HG03575 (cell line): ENCODE data around the gene ITGB1BP2.
"Not testable (repeated sequence)": the region's sequence is repeated elsewhere in the genome, so short reads cannot be mapped to it uniquely, and the experiment has no call there.

ENCODE experiments used
- ATAC-seq: cut with Tn5 transposase; IDR thresholded peaks from one replicate; pipeline ENCODE4 v1.9.1; 2021; ENCODE audit not compliant: unreplicated experiment, insufficient number of reproducible peaks, low FRiP score; ENCODE audit errors: extremely low read depth

ITGB1BP2 gene

DNA sequence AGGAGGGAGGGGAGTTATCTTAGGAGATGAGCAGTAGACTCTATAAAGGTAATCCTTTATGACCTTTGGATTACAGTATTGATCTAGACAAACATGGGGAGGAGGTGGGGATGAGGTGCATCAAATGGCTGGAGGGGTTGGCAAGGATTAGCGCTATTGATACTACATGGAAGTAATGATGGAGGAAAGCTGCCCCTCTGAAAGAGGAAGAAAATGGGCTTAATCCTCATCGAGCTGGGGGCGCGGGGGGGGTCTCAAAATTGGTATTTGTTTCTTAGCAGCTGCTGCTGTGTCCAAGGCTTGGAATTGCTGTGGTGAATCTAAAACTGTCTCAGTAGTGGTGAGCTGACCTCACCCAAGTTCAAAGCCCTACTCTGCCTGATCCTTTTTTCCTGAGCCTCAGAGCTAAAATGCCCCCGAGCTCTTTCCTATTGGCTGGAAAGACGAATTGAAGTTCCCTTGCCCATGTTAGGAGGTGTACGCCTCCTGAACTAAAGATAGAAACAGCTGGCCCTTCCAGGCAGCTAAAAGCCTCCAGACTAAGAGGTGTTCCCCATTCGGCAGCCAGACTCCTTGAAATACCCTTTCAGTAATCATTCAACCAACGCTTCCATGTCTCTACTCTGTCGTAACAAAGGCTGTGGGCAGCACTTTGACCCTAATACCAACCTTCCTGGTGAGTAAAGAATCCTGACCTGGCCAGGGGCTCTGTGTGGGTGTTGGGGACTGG lies at the start of gene ITGB1BP2:
TSS of gene ITGB1BP2 (plus strand) at position 556 of the 730 bp plus-strand sequence. CDS start at position 613, 57 bp downstream.
- ATAC-seq, result no peak

DNA sequence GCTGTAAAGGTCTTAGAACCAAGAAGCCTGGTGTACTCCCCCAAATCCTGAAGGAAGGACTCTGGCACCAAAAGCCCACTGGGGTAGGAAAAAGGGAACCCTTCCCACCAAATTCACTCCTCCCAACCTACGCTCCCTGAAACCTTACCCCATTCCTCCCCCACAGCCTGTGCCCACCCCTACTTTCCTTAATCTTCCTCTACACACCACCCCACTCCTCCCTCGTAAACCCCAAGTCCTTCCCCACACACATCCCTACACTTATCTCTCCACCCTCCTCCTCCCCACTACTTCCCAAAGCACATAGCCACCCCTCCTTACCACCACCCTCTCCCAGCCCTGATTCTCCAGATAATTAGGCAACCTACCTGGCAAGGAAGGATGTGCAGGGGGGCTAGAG lies 49.3 kb upstream of the ITGB1BP2 start:
- ATAC-seq, result no peak

DNA sequence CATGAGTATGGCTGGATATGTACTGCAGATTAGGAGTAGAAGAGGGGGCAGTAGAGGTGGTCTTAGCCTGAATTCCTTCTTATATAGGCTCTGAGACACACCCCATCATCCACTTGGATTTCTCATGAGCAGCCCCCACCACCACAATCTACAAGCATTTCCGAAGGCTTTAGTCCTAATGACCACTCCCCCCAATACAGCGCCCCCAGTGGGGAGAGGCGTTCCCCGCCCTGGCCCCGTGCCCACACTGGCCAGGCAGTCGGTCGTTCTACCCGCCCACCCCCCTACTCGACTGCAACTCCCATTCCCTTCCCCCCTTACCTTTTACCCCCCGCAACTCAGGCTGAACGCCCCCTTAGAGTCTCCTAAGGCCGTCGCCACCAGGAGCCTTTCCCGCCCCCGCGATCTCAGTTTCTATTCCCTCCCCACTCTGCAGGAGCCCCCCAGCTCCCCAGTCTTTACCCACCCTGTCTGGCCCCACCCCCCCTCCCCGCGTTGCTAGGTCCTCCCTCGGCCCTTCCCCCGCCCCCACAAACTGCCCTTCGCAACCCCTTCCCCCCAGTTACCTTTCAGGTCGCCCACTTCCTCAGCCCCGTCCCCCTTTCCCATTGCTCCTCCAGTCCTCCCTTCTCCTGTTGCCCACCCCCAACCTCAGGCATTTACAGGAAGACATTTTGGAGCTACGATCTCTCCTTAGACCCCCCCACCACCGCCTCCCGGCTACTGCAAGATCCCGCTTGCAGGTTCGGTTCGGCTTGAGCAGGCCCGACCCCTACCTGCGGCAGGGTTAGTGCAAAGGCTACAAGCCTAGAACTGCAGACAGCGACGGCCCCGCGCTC lies 48.1 kb upstream of the ITGB1BP2 start:
- ATAC-seq, result no peak

DNA sequence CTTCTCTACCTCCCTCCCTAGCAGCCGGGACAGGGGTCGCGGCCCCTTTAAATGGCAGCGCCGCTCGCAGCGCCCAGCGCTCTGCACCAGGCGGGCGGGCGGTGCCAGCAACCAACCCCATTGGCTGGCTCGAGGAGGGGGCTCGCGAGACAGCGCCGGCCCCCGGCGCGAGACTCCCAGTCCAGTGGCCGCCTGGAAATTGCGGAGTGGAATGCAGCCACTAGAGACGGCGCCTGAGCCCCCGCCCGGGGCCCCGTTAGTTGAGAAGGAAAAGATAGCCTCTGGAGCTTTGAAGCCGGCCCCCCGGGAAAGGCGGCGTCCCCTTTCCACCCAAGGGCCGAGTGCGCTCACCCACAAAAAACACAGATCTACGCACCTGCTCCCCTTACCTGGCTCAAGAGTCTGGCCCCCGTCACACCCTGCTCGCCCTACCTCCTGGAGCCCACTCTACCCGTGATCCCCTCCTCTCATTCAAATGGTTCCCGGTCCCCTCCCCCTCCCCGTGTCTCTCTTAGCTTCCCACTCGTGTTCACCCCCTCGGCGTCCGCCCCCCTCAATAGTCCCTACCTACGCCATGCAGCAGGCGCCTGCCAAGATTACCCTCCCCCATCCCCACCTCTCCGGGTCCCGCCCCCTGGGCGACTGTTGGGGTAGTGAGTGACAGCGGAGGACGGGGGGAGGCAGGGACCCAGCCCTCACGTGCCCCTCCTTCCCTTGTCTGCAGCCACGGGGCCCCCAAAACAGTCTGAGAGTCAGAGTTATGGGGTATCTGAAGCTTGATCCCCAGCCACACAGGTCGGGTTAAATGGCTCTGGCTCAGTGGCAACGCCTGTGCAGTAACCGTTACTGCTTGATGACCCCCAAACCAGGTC lies 47.2 kb upstream of the ITGB1BP2 start, which contains the start of gene ZMYM3:
TSS of gene ZMYM3 (minus strand) at position 49 of the 872 bp plus-strand sequence. CDS start 885 bp downstream, outside the sequence.
- no peak for ATAC-seq

DNA sequence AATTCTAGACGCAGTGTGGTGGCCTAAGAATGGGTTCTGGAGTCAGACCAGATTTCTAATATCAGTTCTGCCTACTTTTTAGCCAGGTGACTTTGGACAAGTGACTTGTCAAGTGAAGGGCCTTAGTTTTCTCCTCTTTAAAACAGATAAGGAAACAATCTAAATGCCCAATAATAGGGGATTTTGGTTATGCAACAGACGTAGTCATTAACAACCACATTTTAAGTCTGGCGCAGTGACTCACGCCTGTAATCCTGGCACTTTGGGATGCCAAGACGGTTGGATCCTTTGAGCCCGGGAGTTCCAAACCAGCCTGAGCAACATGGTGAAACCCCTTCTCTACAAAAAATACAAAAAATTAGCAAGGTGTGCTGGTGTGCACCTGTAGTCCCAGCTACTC lies 45.5 kb upstream of the ITGB1BP2 start:
- no peak for ATAC-seq

DNA sequence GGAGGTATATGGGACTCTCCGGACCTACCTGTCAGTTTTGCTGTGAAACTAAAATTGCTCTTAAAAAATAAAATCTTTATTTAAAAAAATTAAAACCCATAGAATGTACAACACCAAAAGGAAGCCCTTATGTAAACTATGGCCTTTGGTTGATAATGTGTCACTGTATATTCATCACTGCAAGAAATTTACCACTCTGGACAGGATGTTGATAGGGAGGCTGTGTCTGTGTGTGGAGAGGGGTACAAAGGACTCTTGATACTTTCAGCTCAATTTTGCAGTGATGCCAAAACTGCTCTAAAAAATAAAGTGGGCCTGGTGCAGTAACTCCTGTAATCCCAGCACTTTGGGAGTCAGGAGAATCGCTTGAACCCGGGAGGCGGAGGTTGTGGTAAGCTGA lies 44.7 kb upstream of the ITGB1BP2 start:
- ATAC-seq, result no peak

DNA sequence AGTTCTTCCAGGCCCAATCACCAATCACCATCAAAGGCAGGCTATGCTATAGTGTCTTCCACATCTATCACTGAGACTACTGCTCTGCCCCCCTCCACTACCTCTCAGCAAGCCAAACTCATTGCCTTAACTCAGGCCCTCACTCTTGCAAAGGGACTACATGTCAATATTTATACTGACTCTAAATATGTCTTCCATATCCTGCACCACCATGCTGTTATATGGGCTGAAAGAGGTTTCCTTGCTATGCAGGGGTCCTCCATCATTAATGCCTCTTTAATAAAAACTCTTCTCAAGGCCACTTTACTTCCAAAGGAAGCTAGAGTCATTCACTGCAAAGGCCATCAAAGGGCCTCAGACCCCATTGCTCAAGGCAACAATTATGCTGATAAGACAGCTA lies 32.9 kb upstream of the ITGB1BP2 start:
- ATAC-seq, result not testable (repeated sequence)

DNA sequence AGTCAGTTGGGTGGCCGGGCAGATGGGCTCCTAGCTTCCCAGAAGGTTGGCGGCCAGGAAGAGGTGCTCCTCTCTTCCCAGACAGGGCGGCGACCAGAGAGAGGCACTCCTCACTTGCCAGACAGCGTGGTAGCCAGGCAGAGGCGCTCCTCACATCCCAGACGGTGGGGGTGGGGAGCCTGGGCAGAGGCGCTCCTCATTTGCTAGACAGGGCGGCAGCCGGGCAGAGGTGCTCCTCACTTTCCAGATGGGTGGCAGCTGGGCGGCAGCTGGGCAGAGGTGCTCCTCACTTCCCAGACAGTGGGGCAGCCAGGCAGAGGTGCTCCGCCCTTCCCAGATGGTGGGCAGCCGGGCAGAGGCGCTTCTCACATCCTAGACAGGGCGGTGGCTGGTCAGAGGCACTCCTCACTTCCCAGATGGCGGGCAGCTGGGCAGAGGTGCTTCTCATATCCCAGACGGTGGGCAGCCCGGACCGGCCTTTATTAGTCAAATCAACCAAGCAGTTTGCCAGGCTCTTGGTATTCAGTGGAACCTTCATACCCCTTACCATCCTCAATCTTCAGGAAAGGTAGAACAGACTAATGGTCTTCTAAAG lies 31.7 kb upstream of the ITGB1BP2 start:
- no peak for ATAC-seq

DNA sequence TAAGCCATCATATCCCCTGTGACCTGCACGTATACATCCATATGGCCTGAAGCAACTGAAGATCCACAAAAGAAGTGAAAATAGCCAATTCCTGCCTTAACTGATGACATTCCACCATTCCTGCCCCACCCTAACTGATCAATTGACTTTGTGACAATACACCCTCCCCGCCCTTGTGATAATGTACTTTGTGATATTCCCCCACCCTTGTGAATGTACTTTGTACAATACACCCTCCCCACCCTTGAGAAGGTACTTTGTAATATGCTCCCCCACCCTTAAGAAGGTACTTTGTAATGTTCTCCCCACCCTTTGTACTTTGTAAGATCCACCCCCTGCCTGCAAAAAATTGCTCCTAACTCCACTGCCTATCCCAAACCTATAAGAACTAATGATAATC lies 29.2 kb upstream of the ITGB1BP2 start:
- ATAC-seq, result not testable (repeated sequence)

DNA sequence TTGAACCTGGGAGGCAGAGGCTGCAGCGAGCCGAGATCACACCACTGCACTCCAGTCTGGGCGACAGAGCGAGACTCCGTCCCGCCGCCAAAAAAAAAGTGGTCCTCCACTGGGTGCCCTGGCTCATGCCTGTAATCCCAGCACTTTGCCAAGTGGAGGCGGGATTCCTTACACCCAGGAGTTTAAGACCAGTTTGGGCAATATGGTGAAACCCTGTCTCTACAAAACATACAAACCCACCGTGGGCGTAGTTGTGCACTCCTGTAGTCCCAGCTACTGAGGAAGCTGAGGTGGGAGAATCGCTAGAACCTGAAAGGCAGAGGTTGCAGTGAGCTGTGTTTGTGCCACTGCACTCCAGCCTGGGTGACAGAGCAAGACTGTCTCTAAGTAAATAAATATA lies 20.2 kb upstream of the ITGB1BP2 start:
- not testable (repeated sequence) for ATAC-seq

DNA sequence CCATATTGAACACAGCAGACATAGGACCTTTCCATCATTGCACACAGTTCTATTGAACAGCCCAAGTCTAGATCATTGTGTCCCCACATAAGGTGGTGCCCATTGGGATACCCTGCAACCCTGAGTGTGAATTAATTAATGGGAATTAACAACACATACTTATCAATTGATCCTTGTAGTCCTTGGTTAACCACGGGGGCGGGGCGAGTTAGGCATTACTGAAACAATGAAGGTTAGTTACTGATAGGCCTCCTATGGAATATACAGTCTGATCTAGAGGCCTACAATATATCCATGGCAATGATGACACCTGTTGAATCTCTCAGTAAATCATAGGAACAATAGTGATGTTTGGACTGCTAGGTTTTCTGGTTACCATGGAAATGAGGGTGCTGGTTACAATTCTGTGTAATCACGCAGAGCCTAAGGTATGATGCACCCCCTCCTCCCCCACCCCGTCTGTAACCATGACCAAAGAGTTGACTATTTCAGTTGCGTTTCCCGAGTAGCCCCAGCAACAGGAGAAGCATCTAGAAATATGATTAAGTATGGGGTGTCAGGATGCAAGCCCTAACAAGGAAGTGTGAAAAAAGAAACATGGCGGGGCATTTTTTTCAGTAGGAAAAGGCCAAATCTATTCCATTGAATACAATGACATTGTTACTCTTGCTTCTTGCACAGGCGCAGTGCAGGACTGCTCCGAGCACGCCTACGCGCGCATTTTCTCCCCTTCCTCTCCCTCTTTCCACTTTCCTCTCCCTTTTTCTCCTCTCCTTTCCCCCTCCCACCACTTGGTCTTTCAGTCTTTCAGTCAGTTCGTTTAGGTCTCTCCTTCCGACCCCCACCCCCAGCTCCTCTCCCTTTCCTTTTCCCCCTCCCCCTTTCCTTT lies 18.8 kb upstream of the ITGB1BP2 start:
- ATAC-seq, result no peak

DNA sequence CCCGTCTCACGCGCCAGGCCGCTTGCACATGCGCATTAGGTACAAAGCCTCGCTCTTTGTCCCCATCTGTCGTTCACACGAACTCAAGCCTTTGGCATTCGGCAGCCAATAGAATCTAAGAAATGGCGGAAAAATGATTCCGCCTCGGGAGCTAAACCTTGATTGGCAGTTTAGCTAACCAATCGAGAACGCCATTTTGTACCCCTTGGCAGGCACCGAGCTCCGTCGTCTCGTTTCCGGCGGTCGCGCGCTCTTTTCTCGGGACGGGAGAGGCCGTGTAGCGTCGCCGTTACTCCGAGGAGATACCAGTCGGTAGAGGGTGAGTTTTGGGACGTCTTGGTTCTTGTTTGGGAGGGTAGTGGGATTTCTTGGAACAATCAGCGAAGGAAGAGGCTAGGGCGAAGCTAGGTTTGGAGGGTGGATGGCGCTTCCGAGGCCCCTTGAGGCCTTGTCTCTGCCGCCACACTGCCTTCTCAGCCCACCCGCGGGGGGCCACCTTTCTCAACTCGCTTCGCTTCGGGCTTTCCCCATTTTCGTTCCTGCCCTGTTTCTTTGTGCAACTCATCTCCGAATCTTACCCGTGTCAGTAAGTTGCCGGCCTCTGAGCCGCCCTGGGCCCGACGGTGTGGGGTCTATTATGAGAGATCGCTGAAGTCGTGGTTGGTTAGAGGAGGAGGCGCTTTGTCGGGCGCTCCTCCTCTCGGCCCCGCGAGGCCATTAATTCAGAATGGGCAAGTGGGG lies 18.0 kb upstream of the ITGB1BP2 start, which contains the start of gene NONO:
TSS of gene NONO (plus strand) at position 233 of the 741 bp plus-strand sequence. CDS start 7,003 bp downstream, outside the sequence.
- no peak for ATAC-seq

DNA sequence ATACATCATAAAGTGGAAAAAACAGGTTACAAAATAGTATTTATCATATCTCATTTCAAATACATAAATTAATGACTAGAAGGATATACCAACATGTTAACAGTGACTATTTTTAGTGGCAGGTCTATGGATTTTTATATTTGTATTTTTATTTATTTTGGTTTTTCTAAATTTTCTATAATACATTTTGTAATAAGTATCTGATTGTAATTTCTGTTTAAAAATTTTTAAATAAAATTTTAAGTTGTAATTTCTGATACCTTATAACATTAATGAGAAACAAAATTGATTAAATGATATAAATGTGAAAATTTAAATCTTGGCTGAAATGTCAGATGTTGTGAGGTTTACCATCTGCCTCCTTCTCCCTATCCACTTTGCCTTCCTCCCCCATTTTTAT lies 15.6 kb upstream of the ITGB1BP2 start:
- no peak for ATAC-seq

DNA sequence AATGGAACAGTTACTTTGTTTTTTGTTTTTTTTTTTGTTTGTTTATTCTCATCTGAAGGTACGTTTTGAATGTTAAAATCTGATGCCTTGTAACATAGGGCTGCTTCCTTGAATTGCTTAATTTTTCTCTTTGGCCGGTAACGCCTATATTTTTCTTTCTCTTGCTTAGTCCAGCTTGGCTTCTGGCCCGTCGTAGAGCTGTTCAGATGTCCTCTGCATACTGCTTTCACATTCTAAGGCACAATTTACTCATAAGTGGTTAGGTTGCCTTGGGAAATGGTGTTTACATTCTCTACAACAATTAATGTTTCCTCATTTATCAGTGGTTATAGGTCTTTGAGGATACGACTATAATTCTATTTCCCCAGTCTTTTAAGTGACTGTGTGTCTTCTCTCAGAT lies 10.2 kb upstream of the ITGB1BP2 start:
- no peak for ATAC-seq

DNA sequence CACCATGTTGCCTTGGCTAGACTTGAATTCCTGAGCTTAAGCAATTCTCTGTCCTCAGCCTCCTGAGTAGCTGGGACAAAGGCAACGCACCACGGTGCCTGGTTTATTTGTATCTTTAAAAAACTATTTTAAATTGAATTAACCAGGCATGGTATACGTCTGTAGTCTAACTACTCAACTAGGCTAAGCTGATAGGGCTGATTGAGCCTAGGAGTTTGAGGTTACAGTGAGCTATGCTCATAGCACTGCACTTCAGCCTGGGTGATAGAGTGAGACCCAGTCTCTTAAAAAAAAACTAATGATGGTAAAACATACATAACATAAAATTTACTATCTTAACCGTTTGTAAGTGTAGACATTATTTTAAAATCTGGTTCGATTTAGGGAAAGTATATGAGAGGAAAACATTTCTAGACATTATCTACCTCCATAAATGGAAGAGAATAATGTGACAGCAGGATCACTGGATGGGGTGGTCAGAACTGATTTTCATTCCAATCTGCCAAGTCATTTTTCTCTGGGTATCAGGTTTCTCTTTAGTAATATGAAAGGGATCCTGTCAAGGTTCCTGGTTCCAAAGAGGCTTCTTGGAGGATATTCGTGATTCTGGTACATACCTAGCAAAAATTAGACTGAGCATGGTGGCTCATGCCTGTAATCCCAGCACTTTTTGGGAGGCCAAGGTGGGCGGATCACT lies 8.7 kb upstream of the ITGB1BP2 start:
- ATAC-seq, result no peak

DNA sequence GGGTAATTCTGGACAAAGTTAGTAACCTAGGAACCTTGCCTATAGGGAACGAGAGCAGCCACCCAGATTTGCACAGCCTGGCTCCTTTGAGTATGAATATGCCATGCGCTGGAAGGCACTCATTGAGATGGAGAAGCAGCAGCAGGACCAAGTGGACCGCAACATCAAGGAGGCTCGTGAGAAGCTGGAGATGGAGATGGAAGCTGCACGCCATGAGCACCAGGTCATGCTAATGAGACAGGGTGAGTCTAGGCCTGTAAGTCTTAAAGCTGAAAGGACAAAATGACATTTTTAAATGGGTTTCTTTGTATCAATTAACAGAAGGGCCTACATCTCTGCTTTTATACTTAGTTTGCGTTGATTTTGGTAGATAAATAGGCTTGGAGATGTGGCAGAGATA lies 4.7 kb upstream of the ITGB1BP2 start:
- no peak for ATAC-seq

DNA sequence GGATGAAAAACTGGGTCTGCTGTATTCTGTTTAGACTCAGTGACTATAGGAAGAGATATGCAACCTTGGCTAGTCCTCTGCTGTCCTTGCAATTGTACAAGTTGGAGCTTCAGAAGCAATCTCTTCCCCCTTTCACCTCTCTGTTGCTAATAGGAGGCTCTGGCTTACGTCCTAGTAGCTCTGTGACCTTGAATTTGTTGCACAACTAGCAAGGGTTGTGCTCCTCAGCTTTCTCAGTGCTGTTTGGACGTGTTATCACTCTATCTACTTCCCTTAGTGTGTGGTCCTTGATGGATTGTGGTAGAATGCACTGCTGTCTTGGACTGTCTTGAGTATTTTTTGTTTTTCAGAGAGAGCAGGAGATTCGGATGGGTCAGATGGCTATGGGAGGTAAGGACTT lies 3.4 kb upstream of the ITGB1BP2 start:
- ATAC-seq, result no peak
